IPS-20b (cell line): Measurements from ENCODE around the gene VPS13A.

Experiments
- H3K27ac ChIP-seq: one replicate; pipeline ENCODE4 v1.5.1; 2013; ENCODE audit warnings: low read length
- H3K27me3 ChIP-seq: 2 replicates; pipeline ENCODE4 v1.6.1; 2013; ENCODE audit warnings: mild to moderate bottlenecking, low read length, inconsistent platforms; ENCODE audit not compliant: insufficient read depth
- H3K36me3 ChIP-seq: 2 replicates; pipeline ENCODE4 v1.6.1; 2013; ENCODE audit warnings: low read depth, mild to moderate bottlenecking, inconsistent platforms, low read length, moderate library complexity; ENCODE audit not compliant: insufficient read depth
- H3K4me1 ChIP-seq: 2 replicates; pipeline ENCODE4 v1.6.1; 2013; ENCODE audit warnings: mild to moderate bottlenecking, control low read depth, inconsistent platforms, low read length, moderate library complexity; ENCODE audit not compliant: insufficient read depth
- H3K4me3 ChIP-seq: 2 replicates; pipeline ENCODE4 v1.5.1; 2013; ENCODE audit warnings: mild to moderate bottlenecking, low read length, inconsistent platforms
- H3K9ac ChIP-seq: 2 replicates; pipeline ENCODE4 v1.6.1; 2013; ENCODE audit warnings: low read depth, mild to moderate bottlenecking, inconsistent platforms, low read length, moderate library complexity
- H3K9me3 ChIP-seq: 2 replicates; pipeline ENCODE4 v1.6.1; 2013; ENCODE audit warnings: mild to moderate bottlenecking, low read depth, low read length, inconsistent platforms; ENCODE audit not compliant: insufficient read depth

Gene VPS13A

GRCh38 chr9:77449240-77450084 is 272.1 kb downstream of the VPS13A start:
- Histone ChIP-seq H3K36me3 (no peaks in the 10 kb centered on the region), H3K9me3 (no peaks in the 10 kb centered on the region), H3K27me3 (no peaks in the 10 kb centered on the region), H3K9ac (no peak overlapping the region), H3K4me1 (no peaks in the 10 kb centered on the region), H3K4me3 (no peak overlapping the region), H3K27ac (no peak overlapping the region)

DNA sequence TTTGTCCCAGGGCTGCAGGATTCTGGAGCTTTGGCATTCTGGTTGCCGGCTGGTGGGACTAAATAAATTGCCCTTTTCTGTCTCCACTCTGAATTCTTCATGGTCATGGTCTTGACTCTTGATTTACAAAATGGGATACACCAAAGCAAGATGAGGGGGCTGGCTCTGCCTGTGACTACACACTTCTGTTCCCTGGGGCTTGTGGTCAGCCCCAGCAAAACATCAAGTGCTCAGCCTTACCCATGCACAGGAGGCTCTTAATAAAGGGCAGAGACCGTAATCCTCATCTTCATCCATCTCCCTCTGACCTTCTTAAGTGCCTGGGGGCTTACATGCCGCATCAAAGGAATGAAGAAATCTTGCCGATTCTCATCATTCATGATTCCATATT is 272.7 kb downstream of the VPS13A start:
- H3K27ac ChIP-seq, result no peak overlapping the region
- H3K27me3 ChIP-seq, result no peaks in the 10 kb centered on the region
- H3K4me1 ChIP-seq, result no peaks in the 10 kb centered on the region
- H3K9ac ChIP-seq, result no peak overlapping the region
- H3K9me3 ChIP-seq, result no peaks in the 10 kb centered on the region
- no peaks in the 10 kb centered on the region for H3K36me3 ChIP-seq
- no peak overlapping the region for H3K4me3 ChIP-seq

DNA sequence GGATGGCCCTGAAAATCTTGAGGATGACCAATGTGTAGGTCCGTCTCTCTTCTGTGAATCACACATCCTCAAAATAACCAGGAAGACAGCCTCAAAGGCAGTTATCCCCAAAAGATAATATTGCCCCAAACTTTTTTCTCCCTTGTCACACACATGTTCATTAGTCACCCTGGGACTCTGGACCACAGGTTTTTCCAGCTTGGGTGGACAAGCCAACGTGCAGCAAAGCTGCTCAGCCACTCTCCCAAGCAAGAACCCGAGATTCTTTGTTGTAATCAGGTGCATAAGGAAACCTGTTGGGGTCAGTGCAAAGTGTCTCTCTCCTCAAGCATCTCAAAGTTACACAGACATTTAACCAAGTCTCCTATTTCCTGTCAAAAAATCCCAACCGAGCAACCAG is 274.2 kb downstream of the VPS13A start:
- Histone ChIP-seq H3K27me3 (no peaks in the 10 kb centered on the region), H3K36me3 (no peaks in the 10 kb centered on the region), H3K9ac (no peak overlapping the region), H3K4me1 (no peaks in the 10 kb centered on the region), H3K9me3 (no peaks in the 10 kb centered on the region), H3K27ac (no peak overlapping the region), H3K4me3 (no peak overlapping the region)

GRCh38 chr9:77453825-77454647 is 276.7 kb downstream of the VPS13A start:
- no peak overlapping the region for H3K4me3 ChIP-seq

GRCh38 chr9:77454663-77455062 is 277.3 kb downstream of the VPS13A start:
- no peak overlapping the region for H3K27ac ChIP-seq
- H3K27me3 ChIP-seq, result no peaks in the 10 kb centered on the region
- peaks cover 6% of the 10 kb centered on the region; the same call in 1 of the 2 replicates for H3K4me1 ChIP-seq
- no peak overlapping the region for H3K4me3 ChIP-seq
- no peak overlapping the region for H3K9ac ChIP-seq
- no peaks in the 10 kb centered on the region for H3K36me3 ChIP-seq
- H3K9me3 ChIP-seq, result no peaks in the 10 kb centered on the region

More at GRCh38 chr9:77453825-77454647, 276.7 kb downstream of the VPS13A start:
- no peak overlapping the region for H3K9ac ChIP-seq
- no peaks in the 10 kb centered on the region for H3K36me3 ChIP-seq
- H3K4me1 ChIP-seq, result peaks cover 6% of the 10 kb centered on the region; the same call in 1 of the 2 replicates
- no peak overlapping the region for H3K27ac ChIP-seq
- no peaks in the 10 kb centered on the region for H3K9me3 ChIP-seq
- H3K27me3 ChIP-seq, result no peaks in the 10 kb centered on the region

DNA sequence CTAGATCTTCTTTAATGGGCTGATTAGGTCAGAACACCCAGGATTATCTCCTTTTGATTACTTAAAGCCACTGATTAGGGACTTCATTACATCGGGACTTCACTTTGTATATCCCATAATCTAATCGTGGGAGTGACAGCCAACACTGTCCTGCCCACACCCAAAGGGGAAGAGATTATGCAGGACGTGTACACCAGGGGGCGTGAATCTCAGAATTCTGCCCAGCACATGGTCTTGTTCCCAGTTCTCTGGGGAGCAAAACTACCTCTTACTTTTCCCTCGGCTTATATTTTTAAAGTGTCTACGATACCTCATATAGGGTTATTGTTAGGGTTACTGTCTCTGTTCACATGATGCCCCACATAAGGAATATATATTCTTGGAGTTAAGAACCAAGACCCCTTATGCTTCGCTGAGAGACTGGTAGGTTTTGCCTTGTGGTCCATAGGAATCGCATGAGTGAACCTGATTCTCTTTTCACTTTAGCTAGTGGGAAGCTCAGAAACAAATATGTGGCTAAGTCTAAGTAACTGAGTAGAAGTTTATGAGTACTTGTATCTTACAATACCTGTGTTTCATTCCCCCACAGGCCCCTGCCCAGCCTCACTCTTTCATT is 278.1 kb downstream of the VPS13A start:
- no peak overlapping the region for H3K4me3 ChIP-seq

GRCh38 chr9:77456829-77457437 is 279.6 kb downstream of the VPS13A start:
- Histone ChIP-seq H3K9me3 (no peaks in the 10 kb centered on the region), H3K27me3 (no peaks in the 10 kb centered on the region), H3K36me3 (no peaks in the 10 kb centered on the region), H3K4me1 (peaks cover 15% of the 10 kb centered on the region; the same call in 1 of the 2 replicates), H3K4me3 (no peak overlapping the region), H3K9ac (no peak overlapping the region), H3K27ac (no peak overlapping the region)

More for the DNA sequence above, 278.1 kb downstream of the VPS13A start:
- H3K27me3 ChIP-seq, result no peaks in the 10 kb centered on the region
- H3K27ac ChIP-seq, result no peak overlapping the region
- H3K36me3 ChIP-seq, result no peaks in the 10 kb centered on the region
- peaks cover 6% of the 10 kb centered on the region; the same call in 1 of the 2 replicates for H3K4me1 ChIP-seq
- H3K9ac ChIP-seq, result no peak overlapping the region
- H3K9me3 ChIP-seq, result no peaks in the 10 kb centered on the region

- H3K4me1 ChIP-seq, result peaks cover 15% of the 10 kb centered on the region; the same call in 1 of the 2 replicates
- no peaks in the 10 kb centered on the region for H3K27me3 ChIP-seq
- H3K4me3 ChIP-seq, result no peak overlapping the region
- no peak overlapping the region for H3K27ac ChIP-seq
- H3K9me3 ChIP-seq, result no peaks in the 10 kb centered on the region
- H3K36me3 ChIP-seq, result no peaks in the 10 kb centered on the region
- H3K9ac ChIP-seq, result no peak overlapping the region
Measured at GRCh38 chr9:77457916-77458592, 280.7 kb downstream of the VPS13A start.

DNA sequence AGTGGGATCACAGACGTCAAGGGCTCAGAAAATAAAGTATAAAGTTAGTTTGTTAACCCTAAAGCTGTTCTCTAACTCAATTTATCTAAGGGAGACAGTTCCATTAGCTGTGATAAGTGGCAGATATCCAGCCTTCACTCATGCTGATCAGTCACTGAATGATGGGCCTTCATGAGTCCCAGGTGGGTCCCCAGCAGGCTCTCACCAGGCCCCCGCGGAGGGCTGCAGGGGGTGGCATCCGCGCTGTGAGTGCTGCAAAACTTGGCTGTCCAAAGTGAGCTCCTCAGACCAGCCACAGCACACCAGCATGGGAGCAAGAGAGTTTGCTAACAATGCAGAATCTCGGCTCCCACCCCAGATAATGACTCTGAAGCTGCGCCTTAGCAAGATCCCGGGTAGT is 283.6 kb downstream of the VPS13A start:
- no peak overlapping the region for H3K27ac ChIP-seq
- no peaks in the 10 kb centered on the region for H3K9me3 ChIP-seq
- H3K36me3 ChIP-seq, result no peaks in the 10 kb centered on the region
- H3K27me3 ChIP-seq, result no peaks in the 10 kb centered on the region
- H3K9ac ChIP-seq, result no peak overlapping the region
- H3K4me3 ChIP-seq, result no peak overlapping the region
- peaks cover 15% of the 10 kb centered on the region; the same call in 1 of the 2 replicates for H3K4me1 ChIP-seq

DNA sequence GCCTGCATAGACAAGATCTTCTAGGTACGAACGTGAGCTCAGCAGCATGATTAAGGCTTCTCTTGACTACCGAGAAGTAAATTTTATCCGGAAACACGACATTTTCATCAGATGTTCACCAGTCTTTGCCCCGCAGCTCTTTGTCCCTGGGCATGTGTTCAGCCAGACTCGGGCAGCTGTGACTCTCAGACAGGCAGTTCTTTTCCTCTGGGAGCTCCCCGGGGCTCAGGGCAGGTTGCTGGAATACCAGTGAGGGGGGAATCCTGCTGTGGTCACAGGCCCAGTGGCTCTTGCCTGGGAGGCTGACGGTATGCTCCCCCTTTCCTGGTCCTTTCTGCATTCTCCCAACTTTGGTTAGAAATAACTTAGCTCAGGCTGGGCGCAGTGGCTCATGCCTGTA is 284.7 kb downstream of the VPS13A start:
- Histone ChIP-seq H3K27ac (no peak overlapping the region), H3K27me3 (no peaks in the 10 kb centered on the region), H3K4me3 (no peak overlapping the region), H3K4me1 (peaks cover 21% of the 10 kb centered on the region; the same call in 1 of the 2 replicates), H3K9ac (no peak overlapping the region; the same call in 1 of the 2 replicates), H3K9me3 (no peaks in the 10 kb centered on the region), H3K36me3 (no peaks in the 10 kb centered on the region)

DNA sequence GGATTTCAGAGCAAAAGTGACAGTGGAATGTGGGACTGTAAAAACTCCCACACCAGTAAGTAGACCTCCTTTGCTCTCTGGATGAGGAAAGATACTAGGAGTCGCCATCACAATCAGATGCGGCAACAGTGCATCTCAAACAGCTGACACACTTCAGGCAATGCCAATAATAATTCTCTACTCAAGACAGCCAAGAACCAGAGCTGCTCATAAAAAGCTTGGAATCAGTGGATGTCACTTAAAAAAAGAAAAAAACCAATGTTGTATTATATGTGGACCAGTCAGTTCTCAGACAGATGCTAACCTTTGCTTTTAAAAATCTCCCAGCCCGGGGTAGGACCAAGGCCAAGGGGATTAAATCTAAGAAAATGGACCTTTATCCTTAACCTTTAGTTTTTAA is 285.8 kb downstream of the VPS13A start:
- Histone ChIP-seq H3K4me3 (no peak overlapping the region), H3K9me3 (no peaks in the 10 kb centered on the region), H3K27ac (no peak overlapping the region), H3K4me1 (peaks cover 17% of the 10 kb centered on the region; the same call in 1 of the 2 replicates), H3K36me3 (no peaks in the 10 kb centered on the region), H3K9ac (no peak overlapping the region), H3K27me3 (no peaks in the 10 kb centered on the region)
